Osteocyte (in vitro differentiated cells): Measurements from ENCODE around the gene BANF2. TPM values are rescaled to one million over a fixed set of nuclear protein-coding genes. Genes with fewer than 3 reads are reported as not detected.

Source experiments
- DNase-seq: peaks from one replicate; pipeline ENCODE4 v3.0.0; 2021; ENCODE audit warnings: mixed read lengths; ENCODE audit not compliant: unreplicated experiment; ENCODE audit errors: extremely low spot score
- H3K27ac Mint-ChIP-seq: one replicate; pipeline ENCODE4 v1.8.0; 2021; ENCODE audit warnings: mild to moderate bottlenecking, mixed read lengths; ENCODE audit not compliant: unreplicated experiment
- H3K27me3 Mint-ChIP-seq: one replicate; pipeline ENCODE4 v1.8.0; 2021; ENCODE audit warnings: mixed read lengths; ENCODE audit not compliant: unreplicated experiment
- H3K36me3 Mint-ChIP-seq: one replicate; pipeline ENCODE4 v1.8.0; 2021; ENCODE audit warnings: mixed read lengths; ENCODE audit not compliant: unreplicated experiment
- H3K4me1 Mint-ChIP-seq: one replicate; pipeline ENCODE4 v1.8.0; 2021; ENCODE audit warnings: mixed read lengths; ENCODE audit not compliant: unreplicated experiment
- H3K4me3 Mint-ChIP-seq: one replicate; pipeline ENCODE4 v1.8.0; 2021; ENCODE audit warnings: mild to moderate bottlenecking, moderate library complexity, mixed read lengths; ENCODE audit not compliant: unreplicated experiment
- H3K9me3 Mint-ChIP-seq: one replicate; pipeline ENCODE4 v1.8.0; 2021; ENCODE audit warnings: mixed read lengths; ENCODE audit not compliant: unreplicated experiment
- CTCF ChIP-seq: fragments of 200-600 bp; sonication (generic); IDR thresholded peaks from 2 replicates; pipeline ENCODE4 v1.5.0; 2021; ENCODE audit warnings: antibody characterized with exemption, mild to moderate bottlenecking, moderate library complexity
- total RNA-seq: library from RNA; stranded (reverse); gene quantifications from 2 replicates; pipeline ENCODE4 v1.2.1, GENCODE V29; 2021

BANF2 gene
- total RNA-seq, 1 donor from 2014 or later = not detected

- Mint-ChIP-seq H3K9me3 (no peaks in the 10 kb centered on the region), H3K27ac (no peak overlapping the region), H3K4me1 (peaks cover 14% of the 10 kb centered on the region), H3K4me3 (no peak overlapping the region), H3K27me3 (peaks cover 3% of the 10 kb centered on the region), H3K36me3 (no peaks in the 10 kb centered on the region)
- TF ChIP-seq CTCF = no peak
- DNase-seq = no peak
Measured at GRCh38 chr20:17709361-17710293, 9.9 kb downstream of the BANF2 start.

- no peaks in the 10 kb centered on the region for H3K36me3 Mint-ChIP-seq
- H3K4me3 Mint-ChIP-seq = no peak overlapping the region
- peak overlapping the region; percentile 40 for H3K27ac Mint-ChIP-seq
- H3K27me3 Mint-ChIP-seq = peaks cover 3% of the 10 kb centered on the region
- no peaks in the 10 kb centered on the region for H3K9me3 Mint-ChIP-seq
- no peak for DNase-seq
- no peak for TF ChIP-seq CTCF
- H3K4me1 Mint-ChIP-seq = peaks cover 14% of the 10 kb centered on the region
Measured at GRCh38 chr20:17710379-17711266, 10.9 kb downstream of the BANF2 start.

GRCh38 chr20:17711267-17711627 is 11.5 kb downstream of the BANF2 start:
- no peak overlapping the region for H3K27ac Mint-ChIP-seq
- H3K4me3 Mint-ChIP-seq = no peak overlapping the region
- TF ChIP-seq CTCF = no peak
- no peaks in the 10 kb centered on the region for H3K36me3 Mint-ChIP-seq
- peaks cover 14% of the 10 kb centered on the region for H3K4me1 Mint-ChIP-seq
- DNase-seq = no peak
- H3K9me3 Mint-ChIP-seq = no peaks in the 10 kb centered on the region
- H3K27me3 Mint-ChIP-seq = peaks cover 3% of the 10 kb centered on the region

- no peak for DNase-seq
- Mint-ChIP-seq H3K27ac (no peak overlapping the region), H3K36me3 (no peaks in the 10 kb centered on the region), H3K4me3 (no peak overlapping the region), H3K4me1 (peaks cover 14% of the 10 kb centered on the region), H3K9me3 (no peaks in the 10 kb centered on the region), H3K27me3 (peaks cover 3% of the 10 kb centered on the region)
- no peak for TF ChIP-seq CTCF
Measured at GRCh38 chr20:17712201-17712600, 12.4 kb downstream of the BANF2 start.

- DNase-seq = no peak
Measured at GRCh38 chr20:17712708-17713107, 12.9 kb downstream of the BANF2 start.

More at GRCh38 chr20:17712708-17713107, 12.9 kb downstream of the BANF2 start:
- no peak overlapping the region for H3K27ac Mint-ChIP-seq
- no peaks in the 10 kb centered on the region for H3K9me3 Mint-ChIP-seq
- peaks cover 3% of the 10 kb centered on the region for H3K27me3 Mint-ChIP-seq
- no peaks in the 10 kb centered on the region for H3K36me3 Mint-ChIP-seq
- no peak overlapping the region for H3K4me3 Mint-ChIP-seq
- peaks cover 14% of the 10 kb centered on the region for H3K4me1 Mint-ChIP-seq
- no peak for TF ChIP-seq CTCF
